Activated T-cell treated with anti-CD3 and anti-CD28 coated beads, Interleukin-2, amount 50 U/mL, for 4 hours (primary cell): ENCODE results near the gene AHDC1. TPM values are rescaled to one million over a fixed set of nuclear protein-coding genes. Genes with fewer than 3 reads are reported as not detected.
A peak's percentile ranks its signal among the peaks of the same experiment; 100 is the strongest.

ENCODE experiments used
- ATAC-seq, 2 donors: fragments of 200-7000 bp; cut with Tn5 transposase; one replicate each; pipeline ENCODE4 v1.10.0; 2021
- DNase-seq: peaks from one replicate; pipeline ENCODE4 v3.0.0-alpha.2; 2020
- H3K27me3 Mint-ChIP-seq: one replicate; pipeline ENCODE4 v1.8.0; 2021; ENCODE audit warnings: low read depth, mixed read lengths
- H3K36me3 Mint-ChIP-seq: one replicate; pipeline ENCODE4 v1.8.0; 2022; ENCODE audit warnings: mixed read lengths; ENCODE audit not compliant: insufficient read depth
- H3K4me1 Mint-ChIP-seq: one replicate; pipeline ENCODE4 v1.8.0; 2021; ENCODE audit warnings: low read depth, mixed read lengths
- H3K4me3 Mint-ChIP-seq: one replicate; pipeline ENCODE4 v1.8.0; 2021; ENCODE audit warnings: mild to moderate bottlenecking, moderate library complexity, mixed read lengths
- H3K9me3 Mint-ChIP-seq: one replicate; pipeline ENCODE4 v1.8.0; 2021; ENCODE audit warnings: mixed read lengths
- total RNA-seq, 3 donors: library from RNA; stranded (reverse); gene quantifications; one replicate each; pipeline ENCODE4 v1.2.1, GENCODE V29; 2021

AHDC1 gene
- total RNA-seq, 3 donors from 2014 or later, result 7.6 to 9.4 (median 8.6) TPM

GRCh38 chr1:27592232-27592930 lies 11.6 kb downstream of the AHDC1 start:
- ATAC-seq (no peak), DNase-seq (no peak)
- Mint-ChIP-seq H3K9me3 (no peaks in the 10 kb centered on the region), H3K4me1 (peaks cover 3% of the 10 kb centered on the region), H3K36me3 (no peaks in the 10 kb centered on the region), H3K27me3 (no peaks in the 10 kb centered on the region), H3K4me3 (no peak overlapping the region)

DNA sequence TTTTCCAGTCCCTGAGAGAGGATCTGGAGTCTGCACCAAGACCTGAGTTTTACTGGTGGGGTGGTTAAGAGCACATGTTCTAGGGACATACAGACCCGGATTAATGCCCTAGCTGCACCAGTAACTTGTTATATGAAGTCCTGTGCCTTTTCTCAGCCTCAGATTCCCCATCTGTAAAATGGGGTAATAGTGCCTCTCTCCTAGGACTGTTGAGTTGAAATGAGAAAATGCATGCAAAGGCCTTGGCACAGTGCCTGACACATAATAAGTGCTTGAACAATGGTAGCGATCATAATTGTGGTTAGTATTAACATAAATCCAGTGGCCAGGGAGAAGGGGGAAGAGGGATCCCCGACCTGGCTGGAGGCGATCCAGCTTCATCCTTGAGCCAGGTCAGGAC lies 12.3 kb downstream of the AHDC1 start:
- Mint-ChIP-seq H3K36me3 (no peaks in the 10 kb centered on the region), H3K4me3 (no peak overlapping the region), H3K4me1 (peaks cover 3% of the 10 kb centered on the region), H3K9me3 (no peaks in the 10 kb centered on the region), H3K27me3 (no peaks in the 10 kb centered on the region)
- ATAC-seq (no peak), DNase-seq (no peak)

GRCh38 chr1:27590917-27591508 lies 12.9 kb downstream of the AHDC1 start:
- no peaks in the 10 kb centered on the region for H3K27me3 Mint-ChIP-seq
- DNase-seq (no peak), ATAC-seq (no peak)
- no peaks in the 10 kb centered on the region for H3K9me3 Mint-ChIP-seq
- H3K4me3 Mint-ChIP-seq, result no peak overlapping the region
- H3K36me3 Mint-ChIP-seq, result no peaks in the 10 kb centered on the region
- H3K4me1 Mint-ChIP-seq, result peaks cover 3% of the 10 kb centered on the region

DNA sequence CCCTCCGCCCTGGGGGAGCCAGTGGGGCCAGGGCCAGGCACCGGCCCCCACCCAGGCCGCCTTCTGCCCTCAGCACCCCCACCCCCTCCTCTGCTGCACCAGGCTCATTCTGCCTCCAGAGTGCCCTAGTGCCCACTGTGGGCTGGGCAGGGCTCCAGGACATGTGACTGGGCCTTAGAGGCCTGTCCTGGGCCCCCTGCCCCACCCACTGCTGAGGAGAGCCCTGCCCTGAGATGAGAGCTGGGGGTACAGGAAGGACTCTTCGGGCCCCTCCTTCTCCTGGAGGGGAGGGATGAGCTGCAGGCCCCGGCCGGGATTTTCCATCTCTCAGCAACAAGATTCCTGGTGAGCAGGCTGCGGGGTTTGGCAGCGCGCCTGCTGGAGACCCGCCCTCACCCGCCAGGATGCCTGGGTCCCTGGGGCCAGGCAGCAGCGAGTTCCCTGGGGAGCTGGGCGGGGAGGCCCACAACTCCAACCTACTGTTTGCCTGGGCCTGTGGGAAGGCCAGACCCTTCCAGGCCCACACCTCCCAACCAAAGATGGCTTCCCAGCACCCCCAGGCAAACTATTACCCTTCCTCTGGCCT lies 14.0 kb downstream of the AHDC1 start:
- H3K27me3 Mint-ChIP-seq, result no peaks in the 10 kb centered on the region
- H3K9me3 Mint-ChIP-seq, result no peaks in the 10 kb centered on the region
- H3K4me1 Mint-ChIP-seq, result peaks cover 3% of the 10 kb centered on the region
- no peak for DNase-seq
- no peaks in the 10 kb centered on the region for H3K36me3 Mint-ChIP-seq
- H3K4me3 Mint-ChIP-seq, result no peak overlapping the region
- no peak for ATAC-seq

GRCh38 chr1:27589441-27589840 lies 14.5 kb downstream of the AHDC1 start:
- Mint-ChIP-seq H3K27me3 (no peaks in the 10 kb centered on the region), H3K4me1 (peaks cover 3% of the 10 kb centered on the region), H3K9me3 (no peaks in the 10 kb centered on the region), H3K4me3 (no peak overlapping the region), H3K36me3 (no peaks in the 10 kb centered on the region)
- DNase-seq (no peak), ATAC-seq (no peak)

GRCh38 chr1:27588256-27589232 lies 15.4 kb downstream of the AHDC1 start:
- no peaks in the 10 kb centered on the region for H3K36me3 Mint-ChIP-seq
- peaks cover 3% of the 10 kb centered on the region for H3K4me1 Mint-ChIP-seq
- H3K27me3 Mint-ChIP-seq, result no peaks in the 10 kb centered on the region
- H3K9me3 Mint-ChIP-seq, result no peaks in the 10 kb centered on the region
- no peak overlapping the region for H3K4me3 Mint-ChIP-seq
- no peak for ATAC-seq
- no peak for DNase-seq

DNA sequence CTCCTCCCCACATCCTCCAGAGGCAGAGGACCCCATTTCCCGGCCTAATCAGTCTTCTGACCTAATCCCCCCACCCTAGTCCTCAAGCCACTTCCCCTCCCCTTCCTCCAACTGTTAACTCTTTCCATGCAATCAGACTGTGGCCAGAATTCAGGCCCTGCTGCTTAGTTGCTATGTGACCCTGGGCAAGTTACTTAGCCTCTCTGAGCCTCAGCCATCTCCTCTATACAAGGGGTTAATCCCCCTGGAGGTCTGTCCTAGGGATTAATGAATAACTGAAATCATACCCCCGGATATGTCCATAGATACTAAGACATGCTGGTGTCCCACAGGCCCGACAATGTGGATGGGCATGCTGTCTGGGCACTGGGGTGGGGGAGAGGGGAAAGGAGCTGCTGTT lies 18.3 kb downstream of the AHDC1 start:
- no peak for DNase-seq
- ATAC-seq, result no peak
- no peaks in the 10 kb centered on the region for H3K4me1 Mint-ChIP-seq
- H3K27me3 Mint-ChIP-seq, result no peaks in the 10 kb centered on the region
- no peak overlapping the region for H3K4me3 Mint-ChIP-seq
- no peaks in the 10 kb centered on the region for H3K9me3 Mint-ChIP-seq
- H3K36me3 Mint-ChIP-seq, result peaks cover 5% of the 10 kb centered on the region

- DNase-seq (no peak), ATAC-seq (no peak)
- H3K4me1 Mint-ChIP-seq, result no peaks in the 10 kb centered on the region
- no peaks in the 10 kb centered on the region for H3K27me3 Mint-ChIP-seq
- no peaks in the 10 kb centered on the region for H3K9me3 Mint-ChIP-seq
- peaks cover 5% of the 10 kb centered on the region for H3K36me3 Mint-ChIP-seq
- no peak overlapping the region for H3K4me3 Mint-ChIP-seq
Observed at GRCh38 chr1:27584453-27584852, 19.5 kb downstream of the AHDC1 start.

GRCh38 chr1:27583479-27583878 lies 20.5 kb downstream of the AHDC1 start:
- no peak for DNase-seq
- Mint-ChIP-seq H3K27me3 (no peaks in the 10 kb centered on the region), H3K36me3 (peaks cover 8% of the 10 kb centered on the region), H3K4me3 (no peak overlapping the region), H3K4me1 (peaks cover 5% of the 10 kb centered on the region), H3K9me3 (no peaks in the 10 kb centered on the region)
- no peak for ATAC-seq

DNA sequence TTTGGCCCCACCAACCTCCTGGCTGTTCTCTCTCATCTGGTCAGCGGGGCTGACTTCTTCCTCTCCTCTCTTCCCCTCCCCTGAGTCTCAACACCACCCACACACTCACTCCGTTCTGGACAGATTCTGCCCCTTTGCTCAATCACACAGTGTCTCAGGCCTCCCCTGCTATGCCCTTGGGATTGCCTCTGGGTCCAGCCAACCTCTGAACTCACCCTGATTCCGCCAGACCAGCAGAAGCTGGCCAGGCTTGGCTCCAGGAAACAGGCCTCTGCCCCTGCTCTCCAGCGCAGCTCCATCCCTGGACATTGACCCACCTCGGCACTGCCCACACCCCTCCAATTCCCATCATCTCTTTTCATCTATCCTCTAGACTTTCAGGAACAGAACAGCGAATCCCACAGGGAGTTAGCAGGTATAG lies 22.1 kb downstream of the AHDC1 start:
- peaks cover 8% of the 10 kb centered on the region for H3K36me3 Mint-ChIP-seq
- DNase-seq (no peak), ATAC-seq (no peak)
- H3K9me3 Mint-ChIP-seq, result no peaks in the 10 kb centered on the region
- H3K4me3 Mint-ChIP-seq, result no peak overlapping the region
- peaks cover 7% of the 10 kb centered on the region for H3K4me1 Mint-ChIP-seq
- peaks cover 1% of the 10 kb centered on the region for H3K27me3 Mint-ChIP-seq

DNA sequence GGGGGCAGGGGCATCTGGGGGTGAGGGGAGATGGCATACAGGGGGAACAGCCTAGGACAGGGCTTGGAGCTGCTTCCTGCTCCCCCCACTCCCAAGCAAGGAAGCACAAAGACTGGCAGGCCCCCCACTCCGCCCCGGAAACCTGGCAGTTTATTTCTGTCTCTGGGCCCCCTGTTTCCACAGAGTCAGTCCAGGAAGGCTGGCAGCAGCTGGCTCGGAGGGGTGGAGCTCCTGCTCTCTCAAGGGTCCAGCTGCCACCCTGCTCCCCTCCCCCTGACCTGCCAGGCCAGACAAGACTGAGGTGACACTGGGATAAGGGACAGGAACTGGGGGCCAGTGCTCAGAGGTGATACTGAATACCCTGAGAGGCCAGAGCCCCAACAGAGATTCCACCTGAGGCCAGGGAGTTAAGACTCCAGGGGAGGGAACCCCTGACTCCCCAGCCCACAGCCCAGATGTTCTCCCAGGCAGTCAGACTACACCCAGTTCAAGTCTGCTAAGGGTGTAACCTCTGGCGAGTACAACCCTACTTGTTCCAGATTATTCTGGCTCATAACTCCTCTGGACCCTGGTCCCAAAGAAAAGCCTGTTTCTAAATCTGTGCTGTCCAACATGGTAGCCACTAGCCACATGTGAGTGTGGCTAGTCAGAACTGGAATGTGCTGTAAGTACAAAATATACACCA lies 26.3 kb downstream of the AHDC1 start:
- Mint-ChIP-seq H3K36me3 (peaks cover 9% of the 10 kb centered on the region), H3K4me3 (no peak overlapping the region), H3K9me3 (no peaks in the 10 kb centered on the region), H3K27me3 (peaks cover 1% of the 10 kb centered on the region), H3K4me1 (peaks cover 22% of the 10 kb centered on the region)
- ATAC-seq (no peak), DNase-seq (no peak)

DNA sequence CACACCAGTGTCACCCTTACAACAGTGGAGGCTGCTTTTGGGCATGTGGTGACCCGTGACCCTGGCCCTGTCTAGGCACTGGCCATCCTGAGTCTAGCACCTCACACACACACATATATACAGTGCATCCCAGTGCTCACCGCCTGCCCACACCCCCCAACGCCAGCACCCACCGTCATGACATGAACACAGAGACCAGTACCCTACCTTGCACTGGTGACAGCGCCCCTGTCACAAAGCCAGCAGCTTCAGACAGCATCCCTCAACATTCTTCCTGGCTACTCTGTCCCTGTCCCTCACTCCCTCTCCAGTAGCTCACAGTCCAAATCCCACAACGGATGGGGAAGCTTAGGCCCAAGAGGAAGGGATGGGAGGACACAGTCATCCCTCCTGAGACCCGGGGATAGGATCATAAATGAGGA lies 27.1 kb downstream of the AHDC1 start:
- DNase-seq (no peak), ATAC-seq (no peak)
- Mint-ChIP-seq H3K9me3 (no peaks in the 10 kb centered on the region), H3K4me1 (peaks cover 30% of the 10 kb centered on the region), H3K27me3 (peaks cover 1% of the 10 kb centered on the region), H3K4me3 (no peak overlapping the region), H3K36me3 (peaks cover 7% of the 10 kb centered on the region)

GRCh38 chr1:27575840-27576331 lies 28.1 kb downstream of the AHDC1 start:
- Mint-ChIP-seq H3K4me1 (peaks cover 30% of the 10 kb centered on the region), H3K9me3 (no peaks in the 10 kb centered on the region), H3K4me3 (peak overlapping the region; percentile 19), H3K36me3 (peaks cover 4% of the 10 kb centered on the region), H3K27me3 (peaks cover 1% of the 10 kb centered on the region)
- ATAC-seq (peak; percentile 39 to 54), DNase-seq (no peak)
